DND-41 (cell line): ENCODE results near the gene RNPEP.

Experiments used
- ATAC-seq: fragments of 200-7000 bp; cut with Tn5 transposase; 3 replicates; pipeline ENCODE4 v1.9.1; 2021; ENCODE audit warnings: low read depth; ENCODE audit not compliant: insufficient read depth
- DNase-seq: peaks from one replicate; pipeline ENCODE4 v3.0.0-alpha.2; 2020
- H2AFZ ChIP-seq: 2 replicates; pipeline ENCODE4 v1.6.0; 2012; ENCODE audit warnings: low read depth, low read length
- H3K27ac ChIP-seq: 2 replicates; pipeline ENCODE4 v1.5.1; 2012; ENCODE audit warnings: low read length, inconsistent platforms
- H3K27me3 ChIP-seq: fragments of 200-600 bp; sonication (generic); 2 replicates; pipeline ENCODE4 v1.6.0; 2012; ENCODE audit warnings: low read length, mild to moderate bottlenecking, inconsistent platforms; ENCODE audit not compliant: insufficient read depth, poor library complexity
- H3K36me3 ChIP-seq: 2 replicates; pipeline ENCODE4 v1.5.1; 2012; ENCODE audit warnings: low read length, inconsistent platforms; ENCODE audit not compliant: insufficient read depth
- H3K4me1 ChIP-seq: 2 replicates; pipeline ENCODE4 v1.5.1; 2012; ENCODE audit warnings: mild to moderate bottlenecking, low read length; ENCODE audit not compliant: insufficient read depth
- H3K4me2 ChIP-seq: 2 replicates; pipeline ENCODE4 v1.6.0; 2012; ENCODE audit warnings: mild to moderate bottlenecking, moderate library complexity, low read length, inconsistent platforms; ENCODE audit not compliant: insufficient read depth
- H3K4me3 ChIP-seq, 2 experiments: fragments of 200-600 bp in 1 of 2; shearing (Covaris generic) in 1 of 2; 2 replicates each; pipeline ENCODE4 v1.5.1; 2012 to 2016; ENCODE audit warnings: inconsistent platforms in 2 of 2, low read length in 2 of 2, mild to moderate bottlenecking in 2 of 2, low read depth in 1 of 2, moderate library complexity in 1 of 2
- H3K79me2 ChIP-seq: 2 replicates; pipeline ENCODE4 v1.6.0; 2012; ENCODE audit warnings: low read length, inconsistent platforms; ENCODE audit not compliant: insufficient read depth
- H3K9ac ChIP-seq: 2 replicates; pipeline ENCODE4 v1.6.0; 2012; ENCODE audit warnings: low read depth, mild to moderate bottlenecking, inconsistent platforms, low read length, moderate library complexity
- H3K9me3 ChIP-seq: 2 replicates; pipeline ENCODE4 v1.5.1; 2012; ENCODE audit warnings: low read length, moderate library complexity, mild to moderate bottlenecking, inconsistent platforms; ENCODE audit not compliant: insufficient read depth, severe bottlenecking
- H4K20me1 ChIP-seq: 2 replicates; pipeline ENCODE4 v1.6.0; 2012; ENCODE audit warnings: low read length; ENCODE audit not compliant: insufficient read depth
- EZH2 ChIP-seq: IDR thresholded peaks from 3 replicates; pipeline ENCODE4 v1.6.1; 2012; ENCODE audit warnings: borderline replicate concordance, low read depth, mild to moderate bottlenecking, moderate library complexity, low read length, inconsistent platforms; ENCODE audit not compliant: severe bottlenecking
- TF ChIP-seq, protein P1 (sequence below): IDR thresholded peaks from 2 replicates; pipeline ENCODE4 v1.5.1; 2012; ENCODE audit warnings: borderline replicate concordance, low read length, moderate library complexity, mild to moderate bottlenecking; ENCODE audit not compliant: poor library complexity, severe bottlenecking; ENCODE audit errors: extremely low read depth

The RNPEP gene

GRCh38 chr1:202046748-202047708, 64.6 kb downstream of the RNPEP start:
- no peak overlapping the region for H3K4me2 ChIP-seq
- no peaks in the 10 kb centered on the region; the same call in 1 of the 2 replicates for H4K20me1 ChIP-seq
- H3K9me3 ChIP-seq: no peaks in the 10 kb centered on the region
- TF ChIP-seq, protein P1, sequence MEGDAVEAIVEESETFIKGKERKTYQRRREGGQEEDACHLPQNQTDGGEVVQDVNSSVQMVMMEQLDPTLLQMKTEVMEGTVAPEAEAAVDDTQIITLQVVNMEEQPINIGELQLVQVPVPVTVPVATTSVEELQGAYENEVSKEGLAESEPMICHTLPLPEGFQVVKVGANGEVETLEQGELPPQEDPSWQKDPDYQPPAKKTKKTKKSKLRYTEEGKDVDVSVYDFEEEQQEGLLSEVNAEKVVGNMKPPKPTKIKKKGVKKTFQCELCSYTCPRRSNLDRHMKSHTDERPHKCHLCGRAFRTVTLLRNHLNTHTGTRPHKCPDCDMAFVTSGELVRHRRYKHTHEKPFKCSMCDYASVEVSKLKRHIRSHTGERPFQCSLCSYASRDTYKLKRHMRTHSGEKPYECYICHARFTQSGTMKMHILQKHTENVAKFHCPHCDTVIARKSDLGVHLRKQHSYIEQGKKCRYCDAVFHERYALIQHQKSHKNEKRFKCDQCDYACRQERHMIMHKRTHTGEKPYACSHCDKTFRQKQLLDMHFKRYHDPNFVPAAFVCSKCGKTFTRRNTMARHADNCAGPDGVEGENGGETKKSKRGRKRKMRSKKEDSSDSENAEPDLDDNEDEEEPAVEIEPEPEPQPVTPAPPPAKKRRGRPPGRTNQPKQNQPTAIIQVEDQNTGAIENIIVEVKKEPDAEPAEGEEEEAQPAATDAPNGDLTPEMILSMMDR: no peak
- no peak for TF ChIP-seq EZH2
- H3K4me1 ChIP-seq: no peaks in the 10 kb centered on the region
- H3K36me3 ChIP-seq: no peaks in the 10 kb centered on the region
- H2AFZ ChIP-seq: no peak overlapping the region
- ATAC-seq: no peak
- H3K9ac ChIP-seq: no peak overlapping the region
- no peak overlapping the region for H3K27ac ChIP-seq
- DNase-seq: no peak
- peaks cover 18% of the 10 kb centered on the region for H3K27me3 ChIP-seq
- no peaks in the 10 kb centered on the region for H3K79me2 ChIP-seq
- no peak overlapping the region for H3K4me3 ChIP-seq

DNA sequence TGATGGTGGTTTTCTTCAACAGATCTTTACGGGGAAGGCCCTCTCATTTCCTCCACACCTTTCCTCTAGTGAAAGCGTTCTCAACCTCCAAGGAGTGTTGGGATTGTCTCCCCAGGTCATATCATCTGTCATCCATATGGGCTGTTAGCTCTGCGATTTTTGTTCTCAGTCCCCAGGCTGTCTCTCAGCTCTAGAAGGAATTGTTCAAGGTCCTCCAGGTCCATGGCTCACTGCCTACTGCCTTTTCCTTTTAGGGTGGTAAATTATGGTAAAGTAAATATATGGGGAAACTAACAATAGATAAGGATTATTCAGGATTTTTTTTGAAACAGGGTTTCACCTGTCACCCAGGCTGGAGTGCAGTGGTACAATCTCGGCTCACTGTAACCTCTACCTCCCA, 65.5 kb downstream of the RNPEP start:
- H3K36me3 ChIP-seq: no peaks in the 10 kb centered on the region
- no peaks in the 10 kb centered on the region for H3K79me2 ChIP-seq
- TF ChIP-seq, protein P1: no peak
- TF ChIP-seq EZH2: no peak
- DNase-seq (no peak), ATAC-seq (no peak)
- H3K9me3 ChIP-seq: no peaks in the 10 kb centered on the region
- H2AFZ ChIP-seq: no peak overlapping the region
- no peak overlapping the region for H3K9ac ChIP-seq
- no peaks in the 10 kb centered on the region for H3K4me1 ChIP-seq
- H3K27me3 ChIP-seq: peaks cover 18% of the 10 kb centered on the region
- no peak overlapping the region for H3K4me3 ChIP-seq
- H3K4me2 ChIP-seq: no peak overlapping the region
- H3K27ac ChIP-seq: no peak overlapping the region
- no peaks in the 10 kb centered on the region; the same call in 1 of the 2 replicates for H4K20me1 ChIP-seq

DNA sequence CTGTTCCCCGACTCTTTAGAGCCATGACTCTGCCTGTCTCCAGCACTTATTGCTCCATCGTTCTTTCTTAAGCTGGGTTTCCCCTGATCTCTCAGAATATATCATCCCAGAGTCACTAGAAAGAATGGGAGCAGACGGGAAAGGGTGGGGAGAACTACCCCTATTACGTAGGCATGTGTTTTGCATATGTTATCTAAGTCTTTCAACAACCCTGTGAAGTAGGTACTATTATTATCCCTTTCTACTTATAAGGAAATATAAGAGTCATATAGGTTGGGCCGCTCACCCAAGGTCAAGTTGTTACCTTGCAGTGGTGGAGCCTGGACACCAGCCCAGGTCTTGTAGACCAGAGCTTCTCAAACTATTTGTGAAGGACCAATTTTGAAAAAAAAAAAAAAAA, 66.7 kb downstream of the RNPEP start:
- Histone ChIP-seq H3K27ac (no peak overlapping the region), H2AFZ (no peak overlapping the region), H3K9ac (no peak overlapping the region), H3K4me3 (no peak overlapping the region), H4K20me1 (no peaks in the 10 kb centered on the region; the same call in 1 of the 2 replicates), H3K4me1 (no peaks in the 10 kb centered on the region), H3K27me3 (peaks cover 18% of the 10 kb centered on the region), H3K9me3 (no peaks in the 10 kb centered on the region), H3K36me3 (no peaks in the 10 kb centered on the region), H3K79me2 (no peaks in the 10 kb centered on the region), H3K4me2 (no peak overlapping the region)
- TF ChIP-seq, protein P1: no peak
- TF ChIP-seq EZH2: no peak
- DNase-seq: no peak
- ATAC-seq: no peak
